ENCODE data around the gene ADAMTS18.

Gene ADAMTS18

DNA sequence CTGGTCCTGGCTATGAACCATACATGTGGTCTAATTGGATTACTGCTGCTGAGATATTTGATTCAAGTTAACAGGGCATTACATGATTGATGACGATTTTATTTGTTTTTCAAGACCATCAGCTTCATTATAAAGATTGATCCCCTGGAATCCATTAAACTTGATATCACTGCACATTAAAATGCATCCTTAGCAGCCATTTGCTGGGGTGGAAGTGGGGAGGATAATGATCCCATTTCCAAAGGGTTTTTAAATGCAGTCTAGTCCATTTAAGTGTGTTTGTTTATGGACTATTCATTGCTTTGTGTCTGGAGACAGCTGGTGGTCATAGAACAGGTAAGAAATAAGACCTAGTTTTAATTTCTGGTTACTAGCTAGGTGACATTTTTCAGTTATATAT is 40.9 kb downstream of the ADAMTS18 start:
- DNase-seq = peak; percentile 21

DNA sequence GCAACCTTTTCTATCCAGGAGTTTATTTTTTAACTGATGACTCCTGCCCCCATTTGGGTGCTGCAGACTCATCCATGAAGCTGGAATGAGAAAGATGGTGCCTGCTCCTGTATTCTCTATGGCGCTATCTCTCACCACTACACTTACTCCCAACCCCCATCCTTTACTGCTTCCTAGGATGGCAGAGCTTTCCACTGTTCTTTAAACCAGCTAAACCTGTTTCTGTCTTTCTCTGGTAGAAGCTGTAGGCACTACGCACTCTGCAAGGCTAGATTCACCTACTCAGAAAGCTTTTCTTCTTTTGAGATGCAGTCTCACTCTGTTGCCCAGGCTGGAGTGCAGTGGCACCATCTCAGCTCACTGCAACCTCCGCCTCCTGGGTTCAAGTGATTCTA is 47.0 kb downstream of the ADAMTS18 start:
- peak; percentile 11 for DNase-seq

DNA sequence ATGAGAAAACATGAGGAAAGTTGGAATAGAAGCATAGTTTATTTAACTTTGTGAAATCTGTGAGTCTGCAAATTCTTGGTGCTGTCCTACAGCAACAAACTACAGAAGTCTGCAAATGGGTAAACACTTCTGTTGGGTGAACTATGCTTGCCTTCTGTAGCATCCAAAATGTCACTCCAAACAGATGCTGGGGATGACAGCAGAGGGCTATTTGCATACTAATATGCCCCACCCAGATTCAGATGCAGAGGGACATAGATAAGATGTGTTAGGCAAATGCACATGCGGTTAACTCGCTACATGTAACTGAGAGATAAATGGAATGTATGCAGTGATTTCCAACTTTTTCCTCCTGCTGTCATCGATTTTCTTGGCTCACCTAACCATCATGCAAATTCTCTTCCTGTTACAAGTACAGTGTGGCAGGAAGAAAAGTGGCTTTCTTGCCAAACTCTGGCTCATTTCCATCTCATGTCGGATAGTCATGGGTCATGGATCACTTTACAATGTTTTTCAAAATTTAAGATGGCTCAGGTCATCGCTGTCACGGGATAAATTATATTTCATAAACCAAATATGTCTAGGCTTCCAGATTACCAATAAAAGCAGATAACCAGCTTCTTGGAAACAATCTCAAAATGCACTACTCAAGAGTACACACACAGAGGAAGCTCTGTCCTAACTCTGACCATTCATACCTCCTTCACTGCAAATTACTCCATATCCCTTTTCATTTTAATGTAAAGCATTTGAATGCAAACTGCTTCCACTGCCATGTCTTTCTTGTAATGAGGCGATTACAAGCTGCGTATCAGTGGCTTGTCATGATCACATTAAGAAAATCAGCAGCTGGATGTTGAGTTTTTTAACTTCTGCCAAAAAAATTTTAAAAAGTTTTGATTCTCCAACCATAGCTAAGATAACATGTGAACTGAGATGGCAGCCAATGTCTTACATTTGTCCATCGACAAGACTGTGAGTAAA is 47.7 kb downstream of the ADAMTS18 start:
- DNase-seq = no peak

DNA sequence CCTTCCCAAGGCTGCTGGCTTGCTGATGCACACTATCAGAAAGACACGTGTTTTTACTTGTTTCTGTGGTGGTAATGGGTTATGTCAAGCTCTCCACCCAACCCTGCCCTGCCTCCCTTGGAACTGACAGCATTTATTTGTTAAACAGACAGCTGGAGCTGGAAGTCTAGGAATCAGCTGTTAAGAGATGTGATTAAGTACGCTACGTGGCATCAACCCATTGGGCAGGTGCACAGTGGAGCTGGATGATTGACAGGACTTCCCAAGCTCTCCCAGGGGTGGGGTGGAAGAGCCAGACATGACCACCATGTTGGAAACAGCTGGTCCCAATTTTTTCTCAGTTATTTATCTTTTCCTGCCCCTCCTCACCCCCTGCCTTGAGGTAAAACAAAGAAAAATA is 49.4 kb downstream of the ADAMTS18 start:
- peak; percentile 19 for DNase-seq

DNA sequence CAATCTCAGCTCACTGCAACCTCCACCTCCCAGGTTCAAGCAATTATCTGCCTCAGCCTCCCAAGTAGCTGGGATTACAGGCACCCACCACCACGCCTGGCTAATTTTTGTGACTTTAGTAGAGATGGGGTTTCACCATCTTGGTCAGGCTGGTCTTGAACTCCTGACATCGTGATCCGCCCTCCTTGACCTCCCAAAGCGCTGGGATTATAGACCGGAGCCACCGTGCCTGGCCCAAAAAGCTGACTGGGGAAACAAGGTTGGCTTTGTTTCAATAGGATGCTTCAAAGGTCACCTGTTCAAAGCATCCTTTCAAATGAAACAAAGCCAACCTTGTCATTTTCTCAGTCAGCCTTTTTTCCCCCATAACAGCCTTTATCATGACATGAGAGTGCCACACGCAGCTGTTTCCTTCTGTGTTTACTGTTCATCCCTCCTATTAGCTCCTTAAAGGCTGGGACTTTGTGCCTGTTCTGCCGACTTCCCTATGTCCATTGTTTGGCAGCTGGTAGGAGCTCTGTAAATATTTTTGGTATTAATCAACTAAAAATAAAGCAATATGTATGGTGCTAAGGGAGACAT is 51.1 kb downstream of the ADAMTS18 start:
- peak; percentile 74 for DNase-seq

DNA sequence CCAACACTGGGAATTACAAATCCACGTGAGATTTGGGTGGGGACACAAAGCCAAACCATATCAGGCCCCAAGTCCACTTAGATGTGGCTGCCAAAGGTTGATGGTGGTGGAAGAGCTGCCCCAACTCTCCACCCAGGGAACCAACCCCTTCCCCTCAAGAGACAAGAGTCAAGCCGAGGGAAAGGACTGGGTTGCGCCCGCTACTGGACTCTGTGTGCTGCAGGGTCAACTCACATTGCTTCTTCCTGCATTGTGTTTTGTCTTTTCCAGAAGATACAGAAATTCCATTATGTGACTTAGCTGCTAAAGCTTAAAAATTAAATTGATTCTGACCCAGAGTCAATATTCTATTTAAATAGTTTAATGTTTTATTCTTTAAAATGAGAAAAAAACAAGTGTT is 58.5 kb downstream of the ADAMTS18 start:
- no peak for DNase-seq

DNA sequence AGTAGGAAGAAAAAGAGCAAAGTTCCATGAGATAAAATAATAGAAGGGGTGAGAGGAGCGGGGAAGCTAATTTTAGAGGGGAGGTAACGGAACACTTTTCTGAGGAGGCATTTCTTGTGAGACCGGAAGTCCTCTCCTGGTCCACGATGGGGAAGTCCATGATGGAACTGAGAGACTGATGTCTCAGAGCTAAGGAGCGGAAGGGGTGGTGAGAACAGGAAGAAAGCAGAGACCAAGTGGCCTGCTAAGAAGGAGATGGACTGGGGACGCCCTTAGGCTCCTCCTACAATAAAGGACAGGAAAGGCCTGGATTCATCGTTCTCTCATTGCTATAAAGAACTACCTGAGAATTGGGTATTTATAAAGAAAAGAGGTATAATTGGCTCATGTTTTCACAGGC is 59.4 kb downstream of the ADAMTS18 start:
- DNase-seq = no peak

DNA sequence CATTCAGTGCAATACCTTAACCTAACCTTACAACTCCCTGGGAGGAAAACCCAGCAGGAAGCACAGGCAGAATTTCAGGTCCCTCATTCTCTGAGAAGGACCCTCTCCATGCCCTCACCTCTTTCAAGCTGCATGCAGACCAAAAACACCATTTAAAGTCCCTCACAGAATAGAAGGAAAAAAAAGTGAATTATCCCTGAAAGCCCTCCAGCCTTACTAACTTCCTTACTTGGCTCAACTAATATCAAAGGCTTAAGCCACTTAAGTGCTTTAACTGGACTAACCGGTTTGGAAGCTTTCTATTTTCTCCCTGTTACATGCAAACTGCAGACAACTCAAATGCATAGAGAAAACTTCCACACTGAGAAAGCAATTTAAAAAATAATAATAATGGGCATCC is 60.5 kb downstream of the ADAMTS18 start:
- DNase-seq = peak; percentile 80

DNA sequence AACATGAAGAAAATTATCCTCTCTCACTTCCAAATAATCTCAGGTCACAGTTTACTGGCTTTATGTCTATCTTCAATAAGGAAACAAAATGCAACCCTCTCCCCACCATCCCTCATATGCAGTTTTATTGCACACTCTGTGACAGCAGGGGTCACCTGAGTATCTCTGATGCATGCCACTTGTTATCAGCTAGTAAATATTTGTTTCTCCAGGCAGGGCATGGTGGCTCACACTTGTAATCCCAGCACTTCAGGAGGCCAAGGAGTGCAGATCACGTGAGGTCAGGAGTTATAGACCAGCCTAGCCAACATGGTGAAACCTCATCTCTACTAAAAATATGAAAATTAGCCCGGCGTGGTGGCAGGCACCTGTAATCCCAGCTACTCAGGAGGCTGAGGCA is 61.1 kb downstream of the ADAMTS18 start:
- no peak for DNase-seq

DNA sequence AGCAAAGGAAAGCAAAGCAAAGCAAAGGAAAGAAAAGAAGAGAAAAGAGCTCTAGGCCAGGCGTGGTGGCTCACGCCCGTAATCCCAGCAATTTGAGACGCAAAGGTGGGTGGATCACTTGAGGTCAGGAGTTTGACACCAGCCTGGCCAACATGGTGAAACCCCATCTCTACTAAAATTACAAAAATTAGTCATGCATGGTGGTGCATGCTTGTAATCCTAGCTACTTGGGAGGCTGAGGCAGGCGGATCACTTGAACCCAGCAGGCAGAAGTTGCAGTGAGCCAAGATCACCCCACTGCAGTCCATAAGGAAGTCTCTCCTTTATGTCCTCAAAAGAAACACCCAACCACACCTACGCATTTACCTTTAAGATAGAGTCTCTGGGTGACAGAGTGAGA is 70.1 kb downstream of the ADAMTS18 start:
- DNase-seq = no peak

DNA sequence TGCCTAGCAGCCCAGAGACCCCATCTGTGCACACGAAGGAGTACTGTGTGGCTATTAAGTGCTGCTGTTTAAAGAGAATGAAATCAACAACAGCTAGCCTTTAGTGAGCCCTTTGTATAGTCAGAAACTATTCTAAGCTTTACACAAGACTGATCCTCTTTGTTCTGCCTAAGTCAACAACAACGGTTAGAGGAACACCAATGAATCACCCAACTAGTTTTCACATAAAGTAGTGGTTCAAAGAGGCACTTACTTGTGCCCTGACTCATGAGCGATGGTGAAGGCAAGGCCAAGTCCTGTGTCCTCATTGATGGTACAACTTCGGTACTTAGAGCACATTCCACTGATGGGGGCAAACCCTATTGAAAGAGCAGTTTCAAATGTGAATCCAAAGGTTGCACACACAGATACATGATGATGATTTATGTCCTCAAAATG is 75.8 kb downstream of the ADAMTS18 start:
- DNase-seq = peak; percentile 73

DNA sequence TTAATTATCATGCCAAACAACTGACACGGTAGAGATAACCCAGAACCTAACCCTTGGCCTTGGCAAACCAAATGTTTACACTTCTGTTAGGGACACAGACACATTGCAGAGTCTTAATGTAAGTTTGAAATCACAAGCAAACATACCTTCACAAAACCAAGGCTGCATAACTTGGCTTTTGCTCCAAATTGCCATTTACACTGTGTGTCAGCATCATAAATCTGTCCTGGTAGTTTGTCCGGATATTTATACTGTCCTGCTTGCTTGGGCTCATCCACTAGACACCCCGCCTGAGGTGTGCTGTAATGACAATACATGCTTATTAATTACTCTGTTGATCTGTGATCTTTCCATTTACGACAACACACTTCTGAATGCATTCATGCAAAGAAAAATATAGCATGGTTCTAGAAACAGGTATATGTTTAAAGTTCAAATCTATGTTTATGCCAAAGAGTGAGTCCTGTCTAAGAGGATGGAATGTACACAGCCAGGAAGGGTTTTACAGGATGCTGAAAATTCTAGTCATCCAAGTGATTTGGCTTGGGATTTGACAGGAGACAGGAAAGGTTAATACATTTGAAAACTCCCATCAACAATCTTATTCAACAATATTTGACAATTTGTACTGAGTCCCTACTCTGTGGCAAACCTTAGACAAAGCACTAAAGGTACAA is 81.1 kb downstream of the ADAMTS18 start:
- DNase-seq = no peak

DNA sequence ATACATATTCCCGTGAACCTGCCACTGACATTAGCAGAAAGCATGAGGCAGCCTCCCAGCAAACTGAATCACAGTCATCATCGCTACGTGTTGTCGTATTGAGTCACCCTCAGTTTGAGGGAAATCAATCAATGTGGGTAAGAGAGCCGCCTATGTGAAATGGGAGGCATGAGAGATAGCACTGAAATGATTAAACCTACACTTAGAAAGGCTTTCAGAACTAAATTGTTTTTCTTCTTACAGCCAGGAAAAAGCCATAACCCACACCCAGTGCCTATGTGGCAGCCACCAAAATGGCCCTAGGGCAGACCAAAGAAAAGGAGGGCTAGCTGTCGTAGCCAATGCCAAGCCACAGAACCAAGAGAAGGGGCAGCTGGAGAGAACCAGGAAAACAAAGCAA is 90.5 kb downstream of the ADAMTS18 start:
- DNase-seq = no peak

DNA sequence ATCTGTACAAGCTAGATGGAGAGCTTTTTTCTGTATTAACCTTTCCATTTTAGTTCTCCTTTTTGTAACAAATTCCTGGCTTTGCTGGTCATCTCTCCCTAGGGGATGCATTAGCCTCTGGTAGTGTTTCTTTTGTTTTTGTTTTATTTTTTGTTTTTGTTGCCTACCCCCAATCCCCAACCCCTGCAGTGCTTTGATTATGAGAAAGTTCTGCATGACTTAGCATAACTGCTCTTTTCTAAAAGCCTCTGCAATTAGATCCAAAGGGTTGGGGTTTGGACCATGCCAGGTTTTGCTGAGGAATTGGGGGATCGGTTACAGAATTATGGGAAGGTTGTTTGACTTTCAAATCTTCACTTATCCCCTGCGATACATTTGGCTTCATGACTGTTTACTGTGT is 98.2 kb downstream of the ADAMTS18 start:
- DNase-seq = no peak

DNA sequence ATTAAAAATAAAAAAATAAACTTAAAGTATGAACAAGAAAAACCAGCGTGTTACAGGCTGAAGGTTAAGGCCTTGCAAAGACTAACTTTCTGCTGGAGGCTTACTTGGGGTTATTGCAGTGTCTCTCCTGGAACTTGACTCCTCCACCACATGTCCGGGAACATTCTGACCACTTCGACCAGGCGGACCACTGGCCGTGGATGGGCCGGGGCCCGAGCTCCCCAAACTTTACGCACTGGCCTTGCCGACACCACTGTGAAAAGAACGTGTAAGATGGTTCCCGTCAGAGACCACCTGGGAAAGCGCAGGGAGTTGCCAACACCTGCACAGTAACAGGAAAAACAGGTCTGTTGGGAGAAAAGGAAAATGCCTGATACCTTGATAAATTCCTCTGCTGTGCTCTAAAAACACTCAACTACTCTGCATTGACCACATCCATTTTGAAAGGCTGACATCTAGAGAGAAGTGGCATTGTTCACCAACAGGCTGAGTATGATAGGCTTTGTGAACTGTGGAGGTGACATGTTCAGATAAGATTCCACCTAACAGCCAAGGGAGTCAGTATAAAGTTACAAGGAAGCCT is 99.1 kb downstream of the ADAMTS18 start:
- no peak for DNase-seq

DNA sequence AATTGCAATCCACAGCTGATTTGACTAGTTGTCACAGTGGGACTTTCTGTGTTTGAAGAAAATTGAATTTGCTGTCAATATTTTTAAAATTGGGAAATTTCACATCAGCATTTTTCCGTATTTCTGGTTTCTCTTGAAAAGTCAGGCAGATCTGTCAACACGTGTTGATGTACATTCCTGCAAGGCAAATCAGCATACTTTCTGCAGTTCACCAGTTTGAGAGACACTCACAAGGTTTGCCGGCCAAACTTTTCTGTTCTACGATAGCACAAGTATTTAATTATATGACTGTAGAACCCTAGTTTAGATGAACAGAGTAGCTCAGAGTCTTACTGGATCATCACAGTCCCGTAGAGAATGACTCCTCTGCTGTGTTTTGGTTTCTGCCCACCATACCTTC is 102.0 kb downstream of the ADAMTS18 start:
- DNase-seq = no peak

DNA sequence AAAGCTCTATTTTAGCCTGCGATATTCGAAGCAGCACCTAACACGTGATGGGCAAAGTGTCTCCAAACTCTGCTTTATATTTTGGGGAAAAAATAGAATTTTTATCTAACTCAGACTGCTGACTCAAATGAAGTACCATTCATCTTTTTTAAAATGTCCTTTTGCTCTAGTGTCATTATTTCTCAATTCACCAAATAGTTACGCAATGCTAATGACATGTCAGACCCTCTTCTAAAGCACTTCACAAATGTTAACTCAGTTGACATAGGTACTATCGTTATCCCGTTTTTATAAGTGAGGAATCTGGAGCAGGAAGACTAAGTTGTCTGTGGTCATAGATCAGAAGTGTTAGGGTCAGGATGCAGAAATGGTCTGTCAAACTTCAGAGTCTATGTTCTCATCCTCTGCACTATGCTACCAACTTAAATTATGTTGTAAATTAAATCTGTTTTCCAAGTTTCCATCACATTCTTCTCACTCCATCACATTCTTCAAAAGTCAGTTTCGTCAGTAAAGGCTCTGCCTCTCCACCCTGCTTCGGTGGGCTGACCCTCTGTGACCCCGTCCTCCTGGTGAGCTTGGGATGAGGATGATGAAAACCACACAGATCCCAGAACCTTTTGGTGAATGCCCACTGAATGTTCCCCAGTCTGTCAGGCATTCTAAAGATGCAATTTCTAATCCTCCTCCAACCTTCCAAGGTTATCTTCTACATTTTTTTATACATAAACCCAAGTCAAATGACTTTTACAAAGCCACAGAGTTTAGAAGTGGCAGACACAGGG is 102.8 kb downstream of the ADAMTS18 start:
- no peak for DNase-seq

DNA sequence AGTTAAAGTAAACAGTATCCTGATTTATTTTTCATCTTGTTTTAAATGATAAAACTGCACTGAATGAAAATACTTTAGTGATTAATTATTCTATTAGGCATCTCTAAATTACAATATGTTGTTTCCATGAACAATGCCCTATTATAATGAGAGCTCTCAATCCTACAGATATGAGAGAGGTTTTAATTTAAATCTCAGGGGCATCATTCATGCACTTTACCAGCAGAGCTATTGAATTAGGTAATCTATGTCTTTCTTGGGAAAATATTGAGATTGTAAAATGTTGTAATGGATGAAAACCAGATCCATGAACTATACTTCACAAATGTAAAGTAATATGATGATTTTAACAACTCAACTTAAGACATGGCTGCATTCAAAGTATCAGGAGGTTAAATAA is 103.8 kb downstream of the ADAMTS18 start:
- no peak for DNase-seq

DNA sequence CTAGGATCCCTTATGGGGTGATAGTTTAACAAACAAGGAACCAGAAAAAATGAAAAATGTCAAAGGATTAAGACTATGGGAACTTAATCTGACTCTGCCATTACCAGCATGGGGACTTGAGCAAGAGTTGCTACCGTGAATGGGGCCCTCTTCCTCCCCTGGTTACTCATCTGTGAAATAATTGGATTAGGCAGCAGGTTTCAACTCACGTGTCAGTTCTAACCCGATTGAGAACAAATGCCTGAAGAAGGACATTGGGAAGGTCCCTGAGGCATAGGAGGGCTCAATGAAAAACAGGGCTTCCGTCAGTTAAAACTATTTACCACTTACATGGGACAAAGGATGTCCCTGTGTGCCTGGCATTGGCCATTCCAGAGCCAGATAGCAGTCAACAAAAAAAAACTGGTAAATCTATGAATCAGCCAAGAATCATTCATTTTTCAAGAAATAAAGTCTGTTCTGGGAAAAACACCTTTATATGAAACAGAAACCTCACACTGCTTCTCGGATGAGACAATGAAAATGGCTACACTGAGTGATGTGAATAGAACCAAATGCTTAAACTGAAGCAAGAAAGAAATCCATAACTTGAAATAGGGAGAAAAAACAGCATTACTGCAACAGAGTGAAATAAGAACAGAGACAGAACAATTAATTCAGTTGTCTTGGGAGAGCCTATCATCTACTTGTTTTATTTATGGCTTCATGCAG is 104.3 kb downstream of the ADAMTS18 start:
- no peak for DNase-seq

DNA sequence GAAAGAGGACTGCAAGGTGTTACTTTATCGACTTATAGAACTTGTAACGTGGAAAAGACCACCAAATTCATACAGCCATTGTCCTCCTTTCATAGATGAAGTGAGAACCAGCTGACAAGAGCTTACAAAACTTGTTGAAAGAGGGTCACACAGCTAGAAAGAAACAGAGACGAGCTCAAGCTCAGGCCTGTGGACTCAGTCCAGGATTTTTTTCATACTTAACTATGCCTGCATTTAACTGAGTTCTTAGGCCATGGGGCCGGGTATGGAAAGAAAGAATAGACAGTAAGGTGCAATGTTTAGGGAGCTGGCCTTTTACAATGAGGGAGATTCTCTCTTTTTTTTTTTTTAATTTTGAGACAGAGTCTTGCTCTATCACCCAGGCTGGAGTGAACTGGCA is 106.1 kb downstream of the ADAMTS18 start:
- no peak for DNase-seq

DNA sequence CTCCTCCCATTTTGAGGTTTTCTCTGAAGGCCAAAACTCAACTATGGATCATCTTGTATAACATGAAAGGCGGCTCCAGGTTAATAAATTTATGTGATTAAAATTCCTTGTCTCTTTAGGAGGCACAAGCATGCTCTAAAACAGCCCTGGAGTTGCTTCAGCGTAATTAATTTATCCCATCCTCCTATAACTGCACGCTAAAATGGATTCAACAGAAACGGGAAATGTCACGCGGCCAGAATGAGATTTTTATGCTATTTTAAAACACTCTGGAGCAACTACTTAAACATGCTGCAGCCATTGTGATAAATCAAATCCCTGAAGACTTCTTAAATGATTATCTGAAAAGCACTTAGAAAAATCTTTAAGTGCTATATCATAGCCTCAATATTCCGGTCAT is 106.6 kb downstream of the ADAMTS18 start:
- no peak for DNase-seq

DNA sequence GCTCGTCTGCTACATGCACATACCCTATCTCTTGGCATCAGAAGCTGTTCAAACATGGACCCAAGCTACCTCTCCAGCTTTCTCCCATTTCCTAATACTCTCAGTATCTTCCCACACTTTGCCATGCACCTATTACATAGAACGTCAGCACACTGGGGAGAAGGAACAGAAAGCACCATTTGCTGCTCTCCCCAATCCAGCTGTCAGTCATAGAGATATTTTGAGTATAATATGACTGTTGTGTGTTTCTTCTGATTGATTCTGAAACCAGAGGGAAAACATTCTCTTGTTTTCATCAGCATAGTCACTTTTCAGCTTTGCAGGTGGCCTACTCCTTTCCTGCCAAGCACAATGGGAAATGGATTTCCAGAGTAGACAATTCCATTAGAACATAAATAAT is 107.1 kb downstream of the ADAMTS18 start:
- DNase-seq = no peak

Measured in NCI-H748 treated with DMSO at 0.1 percent for 48 hours (cell line).